Heart right ventricle (tissue), 16 donors: ENCODE results near the gene MAP2K5. TPM values are rescaled to one million over a fixed set of nuclear protein-coding genes. Genes with fewer than 3 reads are reported as not detected.

Source experiments
- ATAC-seq, 8 donors: fragments of 200-7000 bp; cut with Tn5 transposase; one replicate each; pipeline ENCODE4 v1.9.1; 2020; ENCODE audit warnings: mild to moderate bottlenecking in 8 of 8, moderate library complexity in 8 of 8, moderate number of reproducible peaks in 1 of 8
- DNase-seq, 2 donors: peaks; one replicate each; pipeline ENCODE4 v3.0.0-alpha.2; 2020
- H3K27ac ChIP-seq, 10 donors: fragments of 200-600 bp; sonication (generic) in 2 of 10; one replicate each; pipeline versions ENCODE4 v1.5.0 to v1.8.0; 2020 to 2022; ENCODE audit warnings: mild to moderate bottlenecking in 3 of 10
- H3K27me3 ChIP-seq, 7 donors: fragments of 200-600 bp; one replicate each; pipeline ENCODE4 v1.8.0; 2021 to 2022; ENCODE audit warnings: mild to moderate bottlenecking in 2 of 7
- H3K36me3 ChIP-seq, 9 donors: fragments of 200-600 bp; sonication (generic) in 1 of 9; one replicate each; pipeline versions ENCODE4 v1.5.0 to v1.8.0; 2020 to 2022; ENCODE audit warnings: mild to moderate bottlenecking in 2 of 9
- H3K4me1 ChIP-seq, 9 donors: fragments of 200-600 bp; sonication (generic) in 1 of 9; one replicate each; pipeline versions ENCODE4 v1.5.0 to v1.8.0; 2020 to 2022; ENCODE audit warnings: mild to moderate bottlenecking in 4 of 9
- H3K4me3 ChIP-seq, 10 donors: fragments of 200-600 bp; sonication (generic) in 2 of 10; one replicate each; pipeline versions ENCODE4 v1.5.0 to v1.8.0; 2020 to 2022; ENCODE audit warnings: mild to moderate bottlenecking in 7 of 10, moderate library complexity in 2 of 10
- H3K9me3 ChIP-seq, 11 donors: fragments of 200-600 bp in 10 of 11; sonication (generic) in 2 of 11; one replicate each; pipeline versions ENCODE4 v1.5.0 to v1.8.0; 2013 to 2022; ENCODE audit warnings: mild to moderate bottlenecking in 2 of 11, control low read depth in 1 of 11, moderate library complexity in 1 of 11
- CTCF ChIP-seq, 9 donors: fragments of 200-600 bp; sonication (generic) in 2 of 9; IDR thresholded peaks; one replicate each; pipeline versions ENCODE4 v1.5.0 to v1.8.0; 2021 to 2022; ENCODE audit warnings: antibody characterized with exemption in 9 of 9, mild to moderate bottlenecking in 5 of 9, moderate library complexity in 1 of 9
- WGBS, 2 donors: extraction: QIAGEN DNeasy Blood & Tissue Kit; methylation state at CpG; one replicate each; pipeline ENCODE4 v1.1.7; 2013; ENCODE audit warnings: inconsistent platforms in 1 of 2; 5-methylcytosine and 5-hydroxymethylcytosine counted together
- intact Hi-C, 10 donors: fragments of 100-400 bp; cut with DNase I; formaldehyde crosslinking; loops; one replicate each; pipeline versions ENCODE4 v1.11.1 to v1.14.2; 2022
- polyA plus RNA-seq, 2 donors: library from polyadenylated mRNA; stranded (reverse); fragments of 200-250 nt; gene quantifications; one replicate each; pipeline ENCODE4 v1.2.3, GENCODE V29; 2013
- total RNA-seq, 10 donors: library from RNA; stranded (reverse); fragmentation: NEBNext Ultra II Directional in 3 of 10; extraction: Animal tissue kit (Norgen Biotek cat#: 25700) in 3 of 10; gene quantifications; one replicate each; pipeline versions ENCODE4 v1.2.1 to v1.2.4, GENCODE V29; 2021 to 2023
- donor health status: Arrhythmogenic right ventricular cardiomyopathy.
- donor health status: ischemic (EF 13 %, LVEDD 7.1; RV severe dilation, severe dysfunction).
- donor health status: healthy with polysubstance abuse.
- donor health status: DM: no; HTN: yes; CAD: no.
- donor health status: DM: no; HTN: no; CAD: no.
- donor health status: ischemic (EF 25% LVEDD 6.9; RV normal size, moderate dysfunction).
- donor health status: ischemic (EF 25% LVEDD 5.7; RV mildly dilated, moderate dysfunction).
- donor health status: healthy.
- donor health status: DM: yes; HTN: yes; CAD: no.
- donor health status: Ischemic cardiomyopathy.
- donor health status: ischemic (EF 35%, LVEDD 5.7; RV mildly dilated, moderate dysfunction).
- donor health status: nonischemic (EF 11% LVEDD 7.7; RV severe dilation, severe dysfunction).
- donor health status: DM: yes; HTN: yes; CAD: no.
- donor health status: PGD.
- donor health status: ischemic (EF 29% LVEDD 5.4; RV normal size, mild dysfunction).
- donor health status: nonischemic (EF 23%, LVEDD 6.1; RV moderate dilation, normal function).

The MAP2K5 gene
- total and polyA plus RNA-seq, 12 donors = 7.7 to 34.3 (median 21.0) TPM

- peak overlapping the region in 9 of 10 donors; percentile 25 to 52 (median 45) for H3K4me3 ChIP-seq
- 3 to 6% methylated on average over 32 of the region's 32 CpGs for WGBS, 2 donors
- H3K9me3 ChIP-seq = no peaks in the 10 kb centered on the region
- H3K4me1 ChIP-seq = peaks cover 21 to 64% (median 55%) of the 10 kb centered on the region in 9 donors
- peaks cover 54 to 83% (median 81%) of the 10 kb centered on the region in 7 donors for H3K27me3 ChIP-seq
- no peak for TF ChIP-seq CTCF (IDR thresholded peaks at IDR 0.05)
- intact Hi-C loops = loop anchor here in 6 of 10 donors (5.0 to 10.0 kb wide), 5 partner anchors 58 to 888 kb away; partner anchors contain the start of gene C15orf61 (in 2 of the 6)
- no peak for DNase-seq
- H3K27ac ChIP-seq = no peak overlapping the region
- H3K36me3 ChIP-seq = no peaks in the 10 kb centered on the region
- no peak for ATAC-seq
Observed at GRCh38 chr15:67832897-67833709, 290.6 kb downstream of the MAP2K5 start.

GRCh38 chr15:67833710-67834511 is 291.4 kb downstream of the MAP2K5 start:
- Histone ChIP-seq H3K4me3 (peak overlapping the region in 9 of 10 donors; percentile 25 to 52 (median 45)), H3K27me3 (peaks cover 46 to 75% (median 73%) of the 10 kb centered on the region in 7 donors), H3K4me1 (peaks cover 21 to 62% (median 50%) of the 10 kb centered on the region in 9 donors), H3K9me3 (no peaks in the 10 kb centered on the region), H3K36me3 (no peaks in the 10 kb centered on the region), H3K27ac (no peak overlapping the region)
- ATAC-seq = peak in 7 of 8 donors; percentile 13 to 50 (median 32)
- DNase-seq = no peak
- TF ChIP-seq CTCF (IDR thresholded peaks at IDR 0.05) = peak; percentile 8 to 60 (median 52)
- intact Hi-C loops = loop anchor here in 6 of 10 donors (2.0 to 10.0 kb wide), 6 partner anchors 59 to 889 kb away; partner anchors contain the start of gene C15orf61 (in 2 of the 6)
- WGBS, 2 donors = 1 to 2% methylated on average over 44 of the region's 44 CpGs

GRCh38 chr15:67834581-67835296 is 292.2 kb downstream of the MAP2K5 start:
- Histone ChIP-seq H3K27ac (no peak overlapping the region), H3K27me3 (peaks cover 38 to 67% (median 65%) of the 10 kb centered on the region in 7 donors), H3K36me3 (no peaks in the 10 kb centered on the region), H3K4me1 (peaks cover 19 to 63% (median 49%) of the 10 kb centered on the region in 9 donors), H3K4me3 (peak overlapping the region; percentile 12 to 52 (median 45)), H3K9me3 (no peaks in the 10 kb centered on the region)
- DNase-seq (no peak), ATAC-seq (peak in 1 of 8 donors; percentile 3)
- TF ChIP-seq CTCF (IDR thresholded peaks at IDR 0.05) = no peak
- 1 to 2% methylated on average over 56 to 59 of the region's 59 CpGs for WGBS, 2 donors
- intact Hi-C loops = loop anchor here (2.0 to 10.0 kb wide), 10 partner anchors 60 to 890 kb away; partner anchors contain the start of genes C15orf61 (in 4 of the 10) and MAP2K5 (in 1 of the 10)
